ENCODE measurements around the gene SAV1.

- TF ChIP-seq POLR2A (IDR thresholded peaks at IDR 0.05; ENCODE audit: low read depth, low read length) (no peak), CTCF (conservative IDR thresholded peaks at IDR 0.05; ENCODE audit: low read depth, low read length) (no peak), RAD21 (IDR thresholded peaks at IDR 0.05; ENCODE audit: low read length) (no peak), MAFK (IDR thresholded peaks at IDR 0.05; ENCODE audit: low read depth, low read length) (no peak), MAZ (IDR thresholded peaks at IDR 0.05; ENCODE audit: borderline replicate concordance, low read depth, low read length) (no peak), USF2 (IDR thresholded peaks at IDR 0.05; ENCODE audit: low read depth, low read length) (no peak), NFE2L2 (IDR thresholded peaks at IDR 0.05; ENCODE audit: low read depth, low read length) (no peak), RFX5 (IDR thresholded peaks at IDR 0.05; ENCODE audit: low read depth, low read length) (no peak)
These were observed 51.8 kb downstream of the SAV1 start for GRCh38 chr14:50616275-50616674.
